H1 (cell line): ENCODE results near the gene GPHB5. TPM values are rescaled to one million over a fixed set of nuclear protein-coding genes. Genes with fewer than 3 reads are reported as not detected.

ENCODE experiments used
- CHD7 ChIP-seq: fragments of 300-600 bp; sonication (generic); IDR thresholded peaks from 2 replicates; pipeline ENCODE4 v1.7.1; 2012; ENCODE audit warnings: low read length, moderate library complexity, mild to moderate bottlenecking, inconsistent platforms; ENCODE audit not compliant: insufficient replicate concordance
- CTBP2 ChIP-seq: IDR thresholded peaks from 2 replicates; pipeline ENCODE4 v1.7.0; 2011; ENCODE audit warnings: borderline replicate concordance, mild to moderate bottlenecking, moderate library complexity, mixed read lengths, low read length; ENCODE audit not compliant: insufficient read depth, insufficient read length
- TAF7 ChIP-seq: optimal IDR thresholded peaks from 2 replicates; pipeline ENCODE3; 2011; ENCODE audit warnings: low read depth, mild to moderate bottlenecking, inconsistent platforms, low read length, moderate library complexity, borderline replicate concordance
- polyA plus RNA-seq, 7 experiments: library from polyadenylated mRNA; depleted of rRNA in 3 of 7; stranded (reverse) in 5 of 7; unstranded in 2 of 7; fragments of >200 nt in 5 of 7; fragments of 200-250 nt in 2 of 7; gene quantifications; 1 replicate in 5 of 7; 2 replicates in 1 of 7; 4 replicates in 1 of 7; pipeline versions ENCODE4 v1.2.1 to v1.2.3, GENCODE V29; 2011 to 2013; ENCODE audit warnings: missing spikeins in 2 of 7, mixed read lengths in 2 of 7
- total RNA-seq: library from RNA; stranded (reverse); fragmentation: NEBNext Ultra II Directional; extraction: Animal tissue kit (Norgen Biotek cat#: 25700); gene quantifications from 2 replicates; pipeline ENCODE4 v1.2.1, GENCODE V29; 2021

Gene GPHB5
- total and polyA plus RNA-seq, 2 of the 8 experiments (the other 6 are each of a cell fraction or from before 2014, with no cell fraction given), result not detected

GRCh38 chr14:63269561-63270225 is 49.0 kb downstream of the GPHB5 start (continued):
- TF ChIP-seq CHD7, result no peak
- no peak for TF ChIP-seq TAF7
- no peak for TF ChIP-seq CTBP2
